Kasumi-1 (cell line): Measurements from ENCODE around the gene ZRSR2.

Source experiments
- DNase-seq, 2 experiments: peaks; one replicate each; lab custom pipeline; 2025; lab: John Stamatoyannopoulos, UW

ZRSR2 gene

GRCh38 chrX:15853586-15854079 lies 63.3 kb downstream of the ZRSR2 start:
- DNase-seq, result no peak

GRCh38 chrX:15854080-15854655 lies 63.9 kb downstream of the ZRSR2 start:
- DNase-seq, result no peak

DNA sequence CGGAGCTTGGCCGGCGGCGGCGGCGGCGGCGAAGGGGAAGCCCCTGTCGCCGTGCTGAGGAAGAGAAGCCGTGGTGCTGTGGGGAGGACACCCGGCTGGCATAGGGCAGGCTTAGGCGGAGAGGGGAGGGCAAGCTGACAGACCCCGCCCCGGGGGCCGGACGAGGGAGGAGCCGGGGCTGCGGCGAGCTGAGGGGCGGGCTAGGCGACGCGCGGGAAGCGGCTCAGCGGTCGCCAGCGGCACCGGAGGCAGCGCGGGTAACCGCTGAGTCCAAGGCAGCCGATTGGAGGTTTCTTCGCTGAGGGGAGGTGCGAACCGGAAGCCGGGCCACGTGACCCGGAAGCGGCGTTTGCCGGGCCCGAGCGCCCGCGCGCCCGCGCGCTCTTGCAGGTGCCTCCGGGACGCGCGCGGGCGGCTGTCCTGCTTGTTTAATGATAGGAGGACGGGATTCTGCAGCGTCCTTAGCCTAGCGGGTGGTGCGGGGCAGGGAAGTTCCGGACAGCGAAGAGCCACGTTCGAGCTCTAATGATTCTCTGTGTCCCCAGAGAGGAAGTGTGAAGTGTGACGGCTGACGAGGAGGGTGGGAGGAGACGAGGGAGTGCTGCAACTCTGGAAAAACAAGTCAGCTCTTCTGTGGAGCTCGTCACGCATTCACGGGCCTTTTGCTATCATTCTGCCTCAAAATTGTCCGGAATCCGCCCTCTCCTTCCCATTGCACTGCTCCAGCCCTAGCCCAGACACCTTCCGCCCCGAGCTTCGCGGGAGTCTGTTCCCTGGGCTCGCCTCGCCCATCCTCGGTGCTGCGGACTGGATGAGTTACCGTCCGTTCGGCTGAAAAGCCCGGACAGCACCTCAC lies 64.7 kb downstream of the ZRSR2 start, which contains the start of gene AP1S2:
TSS of gene AP1S2 (minus strand) at position 102 of the 856 bp plus-strand sequence. CDS start 2,289 bp downstream, outside the sequence.
- DNase-seq, result peak; percentile 59 to 77

DNA sequence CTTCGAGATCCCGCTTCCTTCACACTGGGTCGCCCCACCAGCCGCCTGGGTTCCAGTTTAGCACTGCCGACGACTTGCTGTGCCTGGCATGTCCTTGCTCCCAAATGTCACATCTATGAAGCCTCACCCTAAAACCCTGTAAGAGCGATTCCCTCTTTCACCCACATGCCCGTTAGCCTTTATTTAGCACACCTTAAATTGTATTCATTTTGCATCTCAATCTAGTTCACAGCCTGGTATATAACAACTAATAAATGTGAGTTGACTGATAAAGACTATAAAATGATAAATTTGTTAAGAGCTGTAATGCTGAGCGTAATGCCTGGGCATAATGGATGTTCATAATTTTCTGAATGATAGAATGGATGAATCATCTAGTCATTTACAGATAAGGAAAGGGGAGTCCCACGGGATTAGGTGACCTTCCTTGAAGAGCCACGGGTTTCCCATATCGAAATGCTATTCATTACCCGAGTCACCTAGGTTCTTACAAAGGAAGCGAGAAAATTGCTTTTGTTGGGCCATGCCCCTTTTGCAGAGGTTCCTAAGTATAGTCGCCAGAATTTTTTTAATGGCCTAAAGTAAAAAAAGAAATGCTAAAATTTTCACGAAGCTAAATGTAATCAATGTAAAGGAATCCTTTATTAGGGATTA lies 65.4 kb downstream of the ZRSR2 start:
- no peak for DNase-seq

DNA sequence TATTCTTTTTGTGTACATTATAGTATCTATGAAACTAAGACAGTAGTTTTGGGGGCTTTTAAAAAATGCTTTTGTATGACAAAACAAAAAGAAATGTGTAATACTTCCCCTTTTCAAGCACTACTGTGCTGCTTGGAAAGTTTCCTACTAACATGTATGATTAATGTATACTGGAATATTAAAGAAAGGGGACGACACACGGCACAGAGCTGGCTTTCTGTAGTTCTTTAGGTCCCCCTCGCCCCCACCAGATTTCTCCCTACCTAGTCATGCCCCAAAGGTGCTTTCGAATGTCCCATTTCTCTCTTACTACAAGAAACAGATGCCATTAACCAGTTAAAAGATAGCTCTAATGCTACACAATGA lies 65.9 kb downstream of the ZRSR2 start:
- peak in 1 of 2 experiments; percentile 0 for DNase-seq

DNA sequence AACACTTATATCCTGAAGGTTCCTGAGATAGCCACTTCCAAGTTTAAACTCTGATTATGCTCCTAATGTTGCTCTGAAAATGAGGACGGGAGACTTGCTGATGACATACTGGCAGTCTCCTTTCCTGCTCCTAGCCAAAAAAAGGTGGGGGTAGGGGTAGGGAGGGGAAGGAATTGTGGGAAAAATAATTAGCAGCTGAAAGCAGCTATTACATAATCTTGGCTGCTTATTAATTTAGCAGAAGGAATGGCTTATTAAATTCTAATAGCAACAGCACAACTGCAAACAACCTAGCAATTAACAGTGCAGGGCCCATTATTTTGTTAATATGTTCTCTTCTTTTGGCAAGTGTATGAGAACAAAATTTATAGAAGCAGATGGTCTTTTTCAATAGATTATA lies 66.4 kb downstream of the ZRSR2 start:
- no peak for DNase-seq

- no peak for DNase-seq
Observed at GRCh38 chrX:15858051-15858450, 67.8 kb downstream of the ZRSR2 start.

DNA sequence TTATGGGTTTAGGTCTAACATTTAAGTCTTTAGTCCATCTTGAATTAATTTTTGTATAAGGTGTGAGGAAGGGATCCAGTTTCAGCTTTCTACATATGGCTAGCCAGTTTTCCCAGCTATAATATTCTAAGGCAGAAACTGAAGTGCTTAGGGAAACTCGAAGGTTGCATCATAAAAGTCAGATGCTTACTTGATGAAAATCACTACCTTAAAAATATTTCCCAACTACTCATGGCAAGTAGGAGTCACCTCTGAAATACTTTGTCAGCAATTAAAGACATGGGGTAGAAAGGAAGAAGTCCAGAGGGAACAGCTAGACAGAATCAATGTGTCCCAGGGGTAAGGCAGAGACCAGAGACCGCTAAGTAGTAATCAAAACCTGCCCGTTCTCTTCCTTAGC lies 70.6 kb downstream of the ZRSR2 start:
- DNase-seq, result no peak

GRCh38 chrX:15864023-15864422 lies 73.7 kb downstream of the ZRSR2 start:
- no peak for DNase-seq

GRCh38 chrX:15864629-15865028 lies 74.3 kb downstream of the ZRSR2 start:
- DNase-seq, result no peak

DNA sequence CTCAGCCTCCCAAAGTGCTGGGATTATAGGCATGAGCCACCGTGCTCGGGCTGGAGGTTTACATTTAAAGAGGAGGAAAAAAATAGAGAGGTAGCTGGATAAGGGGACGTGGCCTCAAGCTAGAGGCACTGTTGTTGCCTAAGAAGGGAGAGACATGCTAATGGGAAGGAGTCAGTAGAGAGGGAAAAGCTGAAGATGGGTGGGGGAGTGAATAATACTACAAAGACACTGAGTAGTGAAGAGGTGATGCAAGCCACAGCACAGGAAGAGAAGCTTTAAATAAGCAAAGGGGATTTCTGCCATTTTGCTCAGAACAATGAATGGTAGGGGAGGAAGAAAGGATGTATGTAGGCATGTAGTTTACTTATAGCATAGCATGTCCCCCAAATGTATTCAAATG lies 75.9 kb downstream of the ZRSR2 start:
- no peak for DNase-seq

DNA sequence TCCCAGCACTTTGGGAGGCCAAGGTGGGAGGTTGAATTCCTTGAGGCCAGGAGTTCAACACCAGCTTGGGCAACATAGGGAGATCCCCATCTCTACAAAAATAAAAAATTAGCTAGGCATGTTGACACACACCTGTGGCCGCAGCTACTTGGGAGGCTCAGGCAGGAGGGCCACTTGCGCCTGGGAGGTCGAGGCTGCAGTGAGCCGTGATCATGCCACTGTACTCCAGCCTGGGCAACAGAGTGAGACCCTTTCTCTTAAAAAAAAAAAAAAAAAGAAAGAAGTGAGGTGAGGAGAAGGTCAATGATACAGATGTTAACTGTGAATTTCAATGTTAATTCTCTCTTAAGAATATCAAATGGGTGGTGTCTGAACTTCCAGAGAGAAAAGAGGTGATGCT lies 79.4 kb downstream of the ZRSR2 start:
- DNase-seq, result no peak

- DNase-seq, result no peak
Observed at GRCh38 chrX:15870310-15870709, 80.0 kb downstream of the ZRSR2 start.
